ENCODE data around the gene LAMA2. TPM values are rescaled to one million over a fixed set of nuclear protein-coding genes. Genes with fewer than 3 reads are reported as not detected.

LAMA2 gene
- polyA plus RNA-seq, 3 donors = not detected

DNA sequence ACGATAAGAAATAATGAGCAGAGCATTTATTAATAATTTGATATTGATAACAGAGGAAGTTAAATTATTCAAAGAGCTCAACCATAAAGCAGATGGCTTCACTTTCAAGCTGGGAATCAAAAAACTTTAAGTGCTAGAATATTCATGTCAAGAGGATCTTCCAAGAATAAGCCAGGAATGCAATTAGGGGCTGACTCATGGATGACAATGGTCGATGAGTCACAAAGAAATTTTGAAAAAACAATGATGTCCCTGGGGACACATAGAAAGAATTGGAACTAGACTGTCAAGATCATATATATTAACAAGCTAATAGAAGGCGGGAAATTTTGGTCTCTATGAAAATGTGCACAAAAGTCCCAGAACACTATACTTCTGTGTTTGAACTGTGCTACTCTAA, 304.1 kb downstream of the LAMA2 start:
- Mint-ChIP-seq H3K9me3 (no peaks in the 10 kb centered on the region), H3K36me3 (no peaks in the 10 kb centered on the region), H3K4me1 (no peaks in the 10 kb centered on the region), H3K27me3 (ENCODE audit: low read depth in 3 of 3) (no peaks in the 10 kb centered on the region), H3K4me3 (no peak overlapping the region), H3K27ac (no peak overlapping the region)
- Histone ChIP-seq H3K4me2 (replicated peaks; ENCODE audit: extremely low read depth, low read length, poor library complexity, severe bottlenecking) (no peak overlapping the region), H3K36me3 (replicated peaks in 1 of 2; ENCODE audit: control insufficient read depth in 1 of 2, insufficient read depth in 2 of 2, low read length in 2 of 2) (no peaks in the 10 kb centered on the region), H3K4me3 (replicated peaks in 1 of 3; ENCODE audit: low read depth in 2 of 3, low read length in 3 of 3) (no peak overlapping the region), H3K27ac (ENCODE audit: low read depth in 1 of 2, low read length in 2 of 2) (no peak overlapping the region), H3K9me3 (replicated peaks in 1 of 2; ENCODE audit: control insufficient read depth in 1 of 2, insufficient read depth in 1 of 2, low read length in 2 of 2) (no peaks in the 10 kb centered on the region), H3K9ac (ENCODE audit: insufficient read depth, low read length, poor library complexity, severe bottlenecking) (no peak overlapping the region), H3K27me3 (ENCODE audit: control insufficient read depth in 2 of 2, insufficient read depth in 2 of 2, low read length in 2 of 2) (no peaks in the 10 kb centered on the region), H3K79me2 (ENCODE audit: insufficient read depth, low read length) (no peaks in the 10 kb centered on the region), H4K20me1 (ENCODE audit: insufficient read depth, low read length) (no peaks in the 10 kb centered on the region), H2AFZ (ENCODE audit: insufficient read depth, low read depth, low read length, poor library complexity, severe bottlenecking) (no peak overlapping the region), H3K4me1 (ENCODE audit: control insufficient read depth in 1 of 2, insufficient read depth in 2 of 2, low read length in 2 of 2) (no peaks in the 10 kb centered on the region)
- no peak for DNase-seq
- TF ChIP-seq, protein P1, sequence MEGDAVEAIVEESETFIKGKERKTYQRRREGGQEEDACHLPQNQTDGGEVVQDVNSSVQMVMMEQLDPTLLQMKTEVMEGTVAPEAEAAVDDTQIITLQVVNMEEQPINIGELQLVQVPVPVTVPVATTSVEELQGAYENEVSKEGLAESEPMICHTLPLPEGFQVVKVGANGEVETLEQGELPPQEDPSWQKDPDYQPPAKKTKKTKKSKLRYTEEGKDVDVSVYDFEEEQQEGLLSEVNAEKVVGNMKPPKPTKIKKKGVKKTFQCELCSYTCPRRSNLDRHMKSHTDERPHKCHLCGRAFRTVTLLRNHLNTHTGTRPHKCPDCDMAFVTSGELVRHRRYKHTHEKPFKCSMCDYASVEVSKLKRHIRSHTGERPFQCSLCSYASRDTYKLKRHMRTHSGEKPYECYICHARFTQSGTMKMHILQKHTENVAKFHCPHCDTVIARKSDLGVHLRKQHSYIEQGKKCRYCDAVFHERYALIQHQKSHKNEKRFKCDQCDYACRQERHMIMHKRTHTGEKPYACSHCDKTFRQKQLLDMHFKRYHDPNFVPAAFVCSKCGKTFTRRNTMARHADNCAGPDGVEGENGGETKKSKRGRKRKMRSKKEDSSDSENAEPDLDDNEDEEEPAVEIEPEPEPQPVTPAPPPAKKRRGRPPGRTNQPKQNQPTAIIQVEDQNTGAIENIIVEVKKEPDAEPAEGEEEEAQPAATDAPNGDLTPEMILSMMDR (IDR thresholded peaks at IDR 0.05) = no peak
- intact Hi-C loops (cut with micrococcal nuclease) = no loop called here
- no CpG with 5 or more reads among the region's 3 CpGs for WGBS (ENCODE audit: insufficient coverage)

DNA sequence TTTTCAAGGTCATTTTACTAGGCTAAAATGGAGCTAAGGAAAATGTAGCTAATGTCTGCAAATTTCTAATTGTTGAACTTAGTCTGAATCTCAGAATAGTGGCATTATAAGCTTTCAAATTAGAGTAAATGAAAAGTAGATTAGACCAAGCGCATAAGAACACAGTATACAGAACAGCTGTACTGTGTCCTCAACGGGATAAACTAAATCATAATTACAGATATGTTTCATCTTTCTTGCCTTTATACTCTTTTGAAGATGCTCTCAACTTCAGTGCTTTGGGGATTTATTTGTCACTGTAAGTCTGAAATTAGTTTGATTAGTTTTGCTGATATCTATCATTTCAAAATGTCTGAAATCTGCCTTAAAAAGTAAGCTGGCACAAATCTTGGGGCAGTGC, 305.4 kb downstream of the LAMA2 start:
- H3K9me3 Mint-ChIP-seq = no peaks in the 10 kb centered on the region
- H3K36me3 ChIP-seq (replicated peaks in 1 of 2; ENCODE audit: control insufficient read depth in 1 of 2, insufficient read depth in 2 of 2, low read length in 2 of 2) = no peaks in the 10 kb centered on the region
- no peak overlapping the region for H3K4me2 ChIP-seq (replicated peaks; ENCODE audit: extremely low read depth, low read length, poor library complexity, severe bottlenecking)
- H2AFZ ChIP-seq (ENCODE audit: insufficient read depth, low read depth, low read length, poor library complexity, severe bottlenecking) = no peak overlapping the region
- TF ChIP-seq, protein P1 (IDR thresholded peaks at IDR 0.05) = no peak
- intact Hi-C loops (cut with micrococcal nuclease) = no loop called here
- no peak overlapping the region for H3K27ac Mint-ChIP-seq
- H3K9me3 ChIP-seq (replicated peaks in 1 of 2; ENCODE audit: control insufficient read depth in 1 of 2, insufficient read depth in 1 of 2, low read length in 2 of 2) = no peaks in the 10 kb centered on the region
- no peaks in the 10 kb centered on the region for H3K27me3 ChIP-seq (ENCODE audit: control insufficient read depth in 2 of 2, insufficient read depth in 2 of 2, low read length in 2 of 2)
- H4K20me1 ChIP-seq (ENCODE audit: insufficient read depth, low read length) = no peaks in the 10 kb centered on the region
- no peak overlapping the region for H3K9ac ChIP-seq (ENCODE audit: insufficient read depth, low read length, poor library complexity, severe bottlenecking)
- H3K4me3 Mint-ChIP-seq = no peak overlapping the region
- no peak overlapping the region for H3K4me3 ChIP-seq (replicated peaks in 1 of 3; ENCODE audit: low read depth in 2 of 3, low read length in 3 of 3)
- whole genome bisulfite sequencing (ENCODE audit: insufficient coverage) = no CpG with 5 or more reads among the region's 2 CpGs
- no peaks in the 10 kb centered on the region for H3K79me2 ChIP-seq (ENCODE audit: insufficient read depth, low read length)
- H3K27ac ChIP-seq (ENCODE audit: low read depth in 1 of 2, low read length in 2 of 2) = no peak overlapping the region
- no peaks in the 10 kb centered on the region for H3K27me3 Mint-ChIP-seq (ENCODE audit: low read depth in 3 of 3)
- H3K4me1 Mint-ChIP-seq = no peaks in the 10 kb centered on the region
- H3K36me3 Mint-ChIP-seq = no peaks in the 10 kb centered on the region
- DNase-seq = no peak
- no peaks in the 10 kb centered on the region for H3K4me1 ChIP-seq (ENCODE audit: control insufficient read depth in 1 of 2, insufficient read depth in 2 of 2, low read length in 2 of 2)
